ENCODE measurements around the gene ANKHD1. TPM values are rescaled to one million over a fixed set of nuclear protein-coding genes. Genes with fewer than 3 reads are reported as not detected.

Gene ANKHD1
- total and polyA plus RNA-seq, 2 of the 8 experiments (the other 6 are each of a cell fraction or from before 2014, with no cell fraction given), result 69.9 to 108 TPM

- TF ChIP-seq SIRT6 (IDR thresholded peaks at IDR 0.05; ENCODE audit: low read length) (no peak), RFX5 (IDR thresholded peaks at IDR 0.05; ENCODE audit: borderline replicate concordance, low read depth, low read length) (no peak), ZNF274 (IDR thresholded peaks at IDR 0.05; ENCODE audit: borderline replicate concordance, extremely low read depth, low read length) (no peak), MAX (IDR thresholded peaks at IDR 0.05) (no peak), HDAC2 (IDR thresholded peaks at IDR 0.05; ENCODE audit: borderline replicate concordance in 1 of 2, low read depth in 2 of 2, low read length in 2 of 2) (no peak), ASH2L (IDR thresholded peaks at IDR 0.05; ENCODE audit: low read length) (no peak)
These were observed 30.6 kb downstream of the ANKHD1 start (continued) for GRCh38 chr5:140432212-140432611.

Measured in H1 (cell line).